Measurements from ENCODE around the gene EPRS1.

DNA sequence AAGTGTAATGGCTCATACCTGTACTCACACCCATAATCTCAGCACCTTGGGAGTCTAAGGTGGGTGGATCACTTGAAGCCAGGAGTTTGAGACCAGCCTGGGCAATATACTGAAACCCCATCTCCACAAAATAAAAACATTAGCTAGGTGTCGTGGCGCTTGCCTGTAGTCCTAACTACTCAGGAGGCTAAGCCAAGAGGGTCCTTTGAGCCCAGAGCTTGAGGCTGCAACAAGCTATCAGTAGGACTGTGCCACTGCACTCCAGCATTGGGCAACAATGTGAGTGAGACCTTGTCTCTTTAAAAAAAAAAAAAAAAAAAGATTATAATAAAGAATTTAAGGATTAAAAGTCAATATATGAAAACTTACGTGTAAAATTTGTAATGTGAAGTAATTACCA, 31.6 kb upstream of the EPRS1 start:
- TF ChIP-seq POLR2AphosphoS5 (IDR thresholded peaks at IDR 0.05) (no peak), CTCF (IDR thresholded peaks at IDR 0.05 in 8 of 11, conservative IDR thresholded peaks at IDR 0.05 in 3 of 11) (no peak)

Measured in spleen (tissue), 7 donors.